HepG2 (cell line): ENCODE data around the gene TFAP2E. TPM values are rescaled to one million over a fixed set of nuclear protein-coding genes. Genes with fewer than 3 reads are reported as not detected.

ENCODE experiments used
- AHR ChIP-seq: IDR thresholded peaks from 2 replicates; pipeline ENCODE4 v1.6.1; 2018; ENCODE audit warnings: missing genetic modification reagents, missing compliant biosample characterization
- ATM ChIP-seq: fragments of 450-650 bp; IDR thresholded peaks from 2 replicates; pipeline ENCODE4 v1.7.1; 2017; ENCODE audit warnings: mild to moderate bottlenecking, borderline replicate concordance
- ELF4 ChIP-seq: sonication (generic); formaldehyde crosslinking; IDR thresholded peaks from 2 replicates; pipeline ENCODE4 v1.5.0; 2020; ENCODE audit warnings: missing genetic modification reagents, mild to moderate bottlenecking, moderate library complexity, borderline replicate concordance
- FIP1L1 ChIP-seq: fragments of 200-400 bp; formaldehyde crosslinking; IDR thresholded peaks from 2 replicates; pipeline ENCODE4 v1.6.1; 2018; ENCODE audit warnings: low read depth, mild to moderate bottlenecking, low read length, moderate library complexity, borderline replicate concordance; ENCODE audit not compliant: insufficient read depth
- GABPA ChIP-seq, 2 experiments: IDR thresholded peaks; 2 replicates each; pipeline ENCODE4 v1.6.1; 2011 to 2016; ENCODE audit warnings: low read depth in 2 of 2, low read length in 1 of 2, missing biosample characterization in 1 of 2, missing genetic modification characterization in 1 of 2
- KDM5A ChIP-seq: fragments of 200-600 bp; sonication (generic); IDR thresholded peaks from 2 replicates; pipeline ENCODE4 v1.7.0; 2018; ENCODE audit warnings: antibody characterized with exemption, mild to moderate bottlenecking, low read length, borderline replicate concordance
- KLF6 ChIP-seq: IDR thresholded peaks from 2 replicates; pipeline ENCODE4 v1.8.0; 2016; ENCODE audit warnings: missing biosample characterization, missing genetic modification reagents
- MAFK ChIP-seq, 2 experiments: IDR thresholded peaks in 1 of 2; conservative IDR thresholded peaks in 1 of 2; 2 replicates each; pipeline ENCODE4 v1.6.1; 2011; ENCODE audit warnings: improper control_type of control experiment in 2 of 2, low read length in 2 of 2
- MLLT10 ChIP-seq: sonication (generic); formaldehyde crosslinking; IDR thresholded peaks from 2 replicates; pipeline ENCODE4 v1.4.0; 2020; ENCODE audit warnings: missing genetic modification reagents
- MTA3 ChIP-seq: sonication (generic); formaldehyde crosslinking; IDR thresholded peaks from 2 replicates; pipeline ENCODE4 v1.4.0; 2020; ENCODE audit warnings: missing genetic modification reagents
- NFE2L2 ChIP-seq: fragments of 150-350 bp; IDR thresholded peaks from 2 replicates; pipeline ENCODE4 v1.6.1; 2014; ENCODE audit warnings: low read length
- PTBP1 ChIP-seq: fragments of 200-400 bp; formaldehyde crosslinking; IDR thresholded peaks from 2 replicates; pipeline ENCODE4 v1.6.1; 2018; ENCODE audit warnings: low read length, low read depth; ENCODE audit not compliant: poor library complexity, severe bottlenecking
- SAFB2 ChIP-seq: sonication (generic); formaldehyde crosslinking; IDR thresholded peaks from 2 replicates; pipeline ENCODE4 v1.5.1; 2020; ENCODE audit warnings: missing genetic modification reagents, low read depth, mild to moderate bottlenecking, borderline replicate concordance
- SCMH1 ChIP-seq: sonication (generic); formaldehyde crosslinking; IDR thresholded peaks from 2 replicates; pipeline ENCODE4 v1.9.0; 2021; ENCODE audit warnings: missing genetic modification reagents, mild to moderate bottlenecking, borderline replicate concordance
- SNAPC2 ChIP-seq: sonication (generic); formaldehyde crosslinking; IDR thresholded peaks from 2 replicates; pipeline ENCODE4 v1.8.1; 2022; ENCODE audit warnings: mild to moderate bottlenecking, missing genetic modification reagents
- SSRP1 ChIP-seq: IDR thresholded peaks from 2 replicates; pipeline ENCODE4 v1.6.1; 2016; ENCODE audit warnings: control low read depth
- ZBTB4 ChIP-seq: sonication (generic); formaldehyde crosslinking; IDR thresholded peaks from 2 replicates; pipeline ENCODE4 v1.4.0; 2020; ENCODE audit warnings: missing genetic modification reagents, mild to moderate bottlenecking, borderline replicate concordance
- ZNF143 ChIP-seq: sonication (generic); formaldehyde crosslinking; IDR thresholded peaks from 2 replicates; pipeline ENCODE4 v1.4.0; 2020; ENCODE audit warnings: missing genetic modification reagents
- ZNF317 ChIP-seq: sonication (generic); formaldehyde crosslinking; IDR thresholded peaks from 2 replicates; pipeline ENCODE4 v1.5.0; 2020; ENCODE audit warnings: mild to moderate bottlenecking, missing genetic modification reagents
- ZNF337 ChIP-seq: sonication (generic); formaldehyde crosslinking; IDR thresholded peaks from 2 replicates; pipeline ENCODE4 v1.5.1; 2020; ENCODE audit warnings: missing genetic modification reagents, low read depth, mild to moderate bottlenecking, borderline replicate concordance
- ZNF367 ChIP-seq: sonication (generic); formaldehyde crosslinking; IDR thresholded peaks from 2 replicates; pipeline ENCODE4 v1.4.0; 2020; ENCODE audit warnings: missing genetic modification reagents, borderline replicate concordance
- ZNF850 ChIP-seq: sonication (generic); formaldehyde crosslinking; conservative IDR thresholded peaks from 2 replicates; pipeline ENCODE4 v1.9.0; 2021; ENCODE audit warnings: mild to moderate bottlenecking, missing genetic modification reagents
- polyA plus RNA-seq, 8 experiments: library from polyadenylated mRNA; depleted of rRNA in 3 of 8; stranded (reverse) in 7 of 8; unstranded in 1 of 8; fragments of >200 nt; fragmentation: Illumina TruSeq in 4 of 8; extraction: Trizol in 4 of 8; gene quantifications; 2 replicates each; pipeline versions ENCODE4 v1.2.1 to v1.2.3, GENCODE V29; 2011 to 2016; ENCODE audit warnings: low read depth in 4 of 8, missing spikeins in 1 of 8, mixed read lengths in 1 of 8; ENCODE audit not compliant: insufficient read depth in 1 of 8
- total RNA-seq, 5 experiments: library from RNA; depleted of rRNA; stranded (reverse); fragments of >200 nt; fragmentation: Illumina TruSeq; extraction: Trizol; gene quantifications; 2 replicates each; pipeline ENCODE4 v1.2.3, GENCODE V29; 2016; ENCODE audit warnings: low read depth in 1 of 5

Gene TFAP2E
- total and polyA plus RNA-seq, 2 of the 13 experiments (the other 11 are each of a cell fraction or from before 2014, with no cell fraction given), result 0.31 to 0.41 TPM

- TF ChIP-seq ZNF850, result no peak
- no peak for TF ChIP-seq MTA3
- no peak for TF ChIP-seq PTBP1
- peak; percentile 15 for TF ChIP-seq AHR (CRISPR knock-in tag)
- 0 out of 2 replicates have a peak, but pooled peaks have one; percentile 13 for TF ChIP-seq ZNF143 (CRISPR knock-in tag)
- TF ChIP-seq NFE2L2, result no peak
- TF ChIP-seq ELF4, result no peak
- peak; percentile 22; the same call in 1 of the 2 replicates for TF ChIP-seq SNAPC2 (CRISPR knock-in tag)
- no peak for TF ChIP-seq MAFK (conservative IDR thresholded peaks at IDR 0.05 in 1 of 2, IDR thresholded peaks at IDR 0.05 in 1 of 2; ENCODE audit: low read length in 2 of 2)
- TF ChIP-seq GABPA (IDR thresholded peaks at IDR 0.05; ENCODE audit: low read depth, low read length), result peak; percentile 75
- TF ChIP-seq GABPA (CRISPR knock-in tag; IDR thresholded peaks at IDR 0.05; ENCODE audit: low read depth), result peak; percentile 95
- no peak for TF ChIP-seq FIP1L1
- TF ChIP-seq SAFB2 (CRISPR knock-in tag), result no peak; the same call in 1 of the 2 replicates
- TF ChIP-seq SCMH1 (CRISPR knock-in tag), result no peak
- no peak for TF ChIP-seq MLLT10
- TF ChIP-seq ZNF367, result no peak
- no peak; the same call in 1 of the 2 replicates for TF ChIP-seq KLF6
- no peak for TF ChIP-seq ATM
- peak; percentile 39 for TF ChIP-seq ZNF317 (CRISPR knock-in tag)
- no peak for TF ChIP-seq SSRP1 (CRISPR knock-in tag)
- TF ChIP-seq ZBTB4 (CRISPR knock-in tag), result no peak
- TF ChIP-seq ZNF337 (CRISPR knock-in tag), result no peak
- peak; percentile 75 for TF ChIP-seq KDM5A
Observed at GRCh38 chr1:35557118-35557610, 15.9 kb upstream of the TFAP2E start, which contains the start of gene KIAA0319L (continued).
